ENCODE data around the gene NT5M. TPM values are rescaled to one million over a fixed set of nuclear protein-coding genes. Genes with fewer than 3 reads are reported as not detected.

Gene NT5M
- polyA plus RNA-seq, 2 of the 4 experiments (the other 2 are of a cell fraction) = 5.3 to 5.9 TPM

GRCh38 chr17:17379197-17379991, 76.2 kb downstream of the NT5M start:
- TF ChIP-seq SMC3 (IDR thresholded peaks at IDR 0.05) (no peak), BHLHE40 (IDR thresholded peaks at IDR 0.05; ENCODE audit: low read depth, low read length) (no peak), TP53 (CRISPR knock-in tag; IDR thresholded peaks at IDR 0.05) (no peak), NR3C1 (IDR thresholded peaks at IDR 0.05) (no peak), FOSB (CRISPR knock-in tag; IDR thresholded peaks at IDR 0.05) (no peak), POLR2A (IDR thresholded peaks at IDR 0.05; ENCODE audit: low read length) (no peak), RCOR1 (IDR thresholded peaks at IDR 0.05; ENCODE audit: low read depth, low read length) (no peak), HEYL (CRISPR knock-in tag; IDR thresholded peaks at IDR 0.05) (no peak)
- ChIA-PET CTCF (interaction anchor here (0.9 to 5.4 kb wide), 7 partner anchors 8 to 262 kb away, joined by 3 to 25 read pairs (median 6); partner anchors contain the start of gene RASD1), POLR2A (no interaction called here)
- no peak for FAIRE-seq
- Histone ChIP-seq H3K9me3 (no peaks in the 10 kb centered on the region), H3K4me3 (no peak overlapping the region), H3K4me1 (peaks cover 9% of the 10 kb centered on the region; the same call in 2 of the 3 replicates), H3K27ac (no peak overlapping the region), H3K4me2 (no peak overlapping the region)
- no peak for DNase-seq (ENCODE audit: low read depth in 1 of 2, low spot score in 1 of 2)
- no peak for ATAC-seq
- WGBS (ENCODE audit: missing lambda C conversion rate) = 68% methylated on average over 12 of the region's 12 CpGs

GRCh38 chr17:17380145-17380925, 77.2 kb downstream of the NT5M start:
- TF ChIP-seq HOXB5 (CRISPR knock-in tag; IDR thresholded peaks at IDR 0.05) (no peak), E2F6 (IDR thresholded peaks at IDR 0.05; ENCODE audit: borderline replicate concordance, low read depth) (no peak), BCL3 (IDR thresholded peaks at IDR 0.05) (no peak), RCOR1 (IDR thresholded peaks at IDR 0.05; ENCODE audit: low read depth, low read length) (no peak), ZSCAN20 (CRISPR knock-in tag; IDR thresholded peaks at IDR 0.05) (no peak), ELK1 (IDR thresholded peaks at IDR 0.05; ENCODE audit: low read depth, low read length) (no peak), ZC3H11A (IDR thresholded peaks at IDR 0.05) (no peak), JUNB (IDR thresholded peaks at IDR 0.05) (no peak), CBX2 (IDR thresholded peaks at IDR 0.05; ENCODE audit: borderline replicate concordance, low read depth) (no peak), FOSB (CRISPR knock-in tag; IDR thresholded peaks at IDR 0.05) (no peak), ZFP36 (IDR thresholded peaks at IDR 0.05; ENCODE audit: borderline replicate concordance, partially characterized antibody) (no peak), POLR2AphosphoS2 (conservative IDR thresholded peaks at IDR 0.05; ENCODE audit: low read length) (no peak), SREBF2 (IDR thresholded peaks at IDR 0.05) (no peak), HOXB13 (CRISPR knock-in tag; IDR thresholded peaks at IDR 0.05; ENCODE audit: low read depth) (no peak), RAD21 (conservative IDR thresholded peaks at IDR 0.05 in 1 of 2, IDR thresholded peaks at IDR 0.05 in 1 of 2) (no peak), JUN (IDR thresholded peaks at IDR 0.05) (no peak), NFE2L2 (conservative IDR thresholded peaks at IDR 0.05; ENCODE audit: low read length) (no peak), MYC (IDR thresholded peaks at IDR 0.05; ENCODE audit: borderline replicate concordance, low read length) (no peak), FOSL2 (IDR thresholded peaks at IDR 0.05) (no peak), FOSL2 (CRISPR knock-in tag; IDR thresholded peaks at IDR 0.05) (no peak), EHF (CRISPR knock-in tag; IDR thresholded peaks at IDR 0.05) (no peak)
- no peak for ATAC-seq
- Histone ChIP-seq H3K27ac (no peak overlapping the region), H3K4me1 (peaks cover 9% of the 10 kb centered on the region; the same call in 2 of the 3 replicates), H3K9me3 (no peaks in the 10 kb centered on the region), H3K4me3 (no peak overlapping the region), H3K4me2 (no peak overlapping the region)
- DNase-seq (ENCODE audit: low read depth in 1 of 2, low spot score in 1 of 2) = no peak
- 60% methylated on average over 18 of the region's 18 CpGs for WGBS (ENCODE audit: missing lambda C conversion rate)
- CTCF ChIA-PET = interaction anchor here (0.9 to 5.4 kb wide), 6 partner anchors 8 to 145 kb away, joined by 3 to 25 read pairs (median 7); partner anchors contain the start of gene RASD1
- no peak for FAIRE-seq
- POLR2A ChIA-PET = no interaction called here
